K562 (cell line): ENCODE measurements around the gene CSNK1G2. TPM values are rescaled to one million over a fixed set of nuclear protein-coding genes. Genes with fewer than 3 reads are reported as not detected.

Experiments used
- ATAC-seq: fragments of 200-7000 bp; cut with Tn5 transposase; 3 replicates; pipeline ENCODE4 v1.9.1; 2020; ENCODE audit warnings: moderate library complexity
- BruUV-seq: library from RNA; stranded (reverse); fragments of 400-500 nt; replicated peaks from 2 replicates; lab custom pipeline; 2021; lab: Mats Ljungman, UMichigan
- CTCF ChIA-PET: fragments of 300-600 bp; formaldehyde crosslinking; extraction: SDS; loops from one replicate; lab custom pipeline; 2021; ENCODE audit warnings: low intra/inter-chr PET ratio; lab: Yijun Ruan, JAX
- POLR2A ChIA-PET: fragments of 300-600, 350-650 bp; sonication (Branson Sonifier 250); formaldehyde crosslinking; extraction: SDS; loops from one replicate; lab custom pipeline; 2021; ENCODE audit warnings: antibody characterized with exemption, inconsistent platforms; lab: Yijun Ruan, JAX
- DNase-seq, 4 experiments: peaks; one replicate each; pipeline versions ENCODE4 v3.0.0 to v3.0.0-alpha.2; 2011 to 2018; ENCODE audit warnings: low spot score in 3 of 4, mixed read lengths in 3 of 4; ENCODE audit errors: extremely low read depth in 1 of 4
- FAIRE-seq: peaks from 2 replicates; lab custom pipeline; 2011; peaks lifted over from hg19 to GRCh38; lab: Jason Lieb, UNC
- H2AFZ ChIP-seq: 2 replicates; pipeline ENCODE4 v1.6.0; 2011; ENCODE audit warnings: low read depth, low read length, control low read depth, inconsistent platforms
- H3K27ac ChIP-seq: fragments of 200-600 bp; 3 replicates; pipeline ENCODE4 v1.8.0; 2011; ENCODE audit warnings: low read depth, mild to moderate bottlenecking, control low read depth, inconsistent platforms, low read length, moderate library complexity, mixed read lengths; ENCODE audit errors: extremely low read depth
- H3K27me3 ChIP-seq, 2 experiments: fragments of 300-600 bp in 1 of 2; 2 replicates in 1 of 2; 3 replicates in 1 of 2; pipeline versions ENCODE4 v1.6.0 to v1.8.0; 2011; ENCODE audit warnings: inconsistent platforms in 2 of 2, low read length in 2 of 2, mild to moderate bottlenecking in 1 of 2, mixed read lengths in 1 of 2, moderate library complexity in 1 of 2; ENCODE audit not compliant: control insufficient read depth in 2 of 2, insufficient read depth in 2 of 2
- H3K36me3 ChIP-seq: fragments of 300-600 bp; 3 replicates; pipeline ENCODE4 v1.8.0; 2011; ENCODE audit warnings: mild to moderate bottlenecking, low read length, inconsistent platforms; ENCODE audit not compliant: control insufficient read depth, insufficient read depth
- H3K4me1 ChIP-seq, 2 experiments: fragments of 200-600 bp in 1 of 2; replicated peaks in 1 of 2; 2 replicates in 1 of 2; 3 replicates in 1 of 2; pipeline versions ENCODE4 v1.5.1 to v1.8.0; 2011; ENCODE audit warnings: inconsistent platforms in 2 of 2, low read length in 2 of 2, mild to moderate bottlenecking in 1 of 2, mixed read lengths in 1 of 2, moderate library complexity in 1 of 2; ENCODE audit not compliant: control insufficient read depth in 2 of 2, insufficient read depth in 2 of 2
- H3K4me2 ChIP-seq: 2 replicates; pipeline ENCODE4 v1.6.1; 2011; ENCODE audit warnings: low read length, control low read depth, inconsistent platforms, mixed read lengths; ENCODE audit not compliant: insufficient read depth
- H3K4me3 ChIP-seq: fragments of 200-600 bp; sonication (generic), shearing (Covaris generic); 2 replicates; pipeline ENCODE4 v1.5.1; 2016; ENCODE audit warnings: control low read depth, inconsistent platforms
- H3K79me2 ChIP-seq: fragments of 200-600 bp; 3 replicates; pipeline ENCODE4 v1.8.0; 2011; ENCODE audit warnings: low read length, inconsistent platforms; ENCODE audit not compliant: control insufficient read depth, insufficient read depth
- H3K9ac ChIP-seq, 2 experiments: 2 replicates each; pipeline versions ENCODE4 v1.6.0 to v1.6.1; 2011; ENCODE audit warnings: low read depth in 2 of 2, low read length in 2 of 2, control low read depth in 1 of 2, inconsistent platforms in 1 of 2, mild to moderate bottlenecking in 1 of 2, mixed read lengths in 1 of 2; ENCODE audit not compliant: insufficient read depth in 1 of 2
- H3K9me1 ChIP-seq: one replicate; pipeline ENCODE4 v1.6.0; 2011; ENCODE audit warnings: inconsistent platforms, mild to moderate bottlenecking, low read length, moderate library complexity; ENCODE audit not compliant: control insufficient read depth, insufficient read depth
- H3K9me3 ChIP-seq: replicated peaks from 2 replicates; pipeline ENCODE4 v1.5.1; 2011; ENCODE audit warnings: low read depth, low read length, inconsistent platforms; ENCODE audit not compliant: control insufficient read depth, insufficient read depth
- H4K20me1 ChIP-seq: replicated peaks from 2 replicates; pipeline ENCODE4 v1.6.1; 2011; ENCODE audit warnings: low read length, inconsistent platforms, mixed read lengths; ENCODE audit not compliant: control insufficient read depth, insufficient read depth
- HDAC1 ChIP-seq, 2 experiments: fragments of 450-650 bp; IDR thresholded peaks; 2 replicates each; pipeline ENCODE4 v1.6.1; 2016 to 2017; ENCODE audit warnings: inconsistent platforms in 1 of 2, mild to moderate bottlenecking in 1 of 2, moderate library complexity in 1 of 2
- NR2C1 ChIP-seq, 2 experiments: fragments of 450-650 bp; IDR thresholded peaks; 2 replicates each; pipeline ENCODE4 v1.6.1; 2017; ENCODE audit warnings: mild to moderate bottlenecking in 2 of 2, antibody characterized with exemption in 1 of 2, inconsistent platforms in 1 of 2, missing compliant biosample characterization in 1 of 2, missing genetic modification characterization in 1 of 2
- WGBS: fragments of 100-300 bp; shearing (Covaris generic); methylation state at CpG from one replicate; pipeline ENCODE4 v1.1.6; 2016; ENCODE audit warnings: low coverage, mixed read lengths; ENCODE audit not compliant: insufficient coverage; ENCODE audit errors: missing lambda C conversion rate; 5-methylcytosine and 5-hydroxymethylcytosine counted together
- in situ Hi-C: fragments of 300-500 bp; cut with MboI; formaldehyde crosslinking; loops from 4 replicates; pipeline ENCODE4 v1.15.0; 2018; ENCODE audit warnings: inconsistent platforms, mixed read lengths
- intact Hi-C: fragments of 100-400 bp; cut with micrococcal nuclease; formaldehyde crosslinking; loops from 2 replicates; pipeline ENCODE4 v1.14.2; 2022
- polyA plus RNA-seq, 8 experiments: library from polyadenylated mRNA; depleted of rRNA in 4 of 8; stranded (reverse) in 5 of 8; unstranded in 3 of 8; fragments of >200 nt; fragmentation: Nextera tagmentation in 2 of 8; fragmentation: Illumina TruSeq in 1 of 8; extraction: Ambion mirVana in 2 of 8; extraction: Trizol in 1 of 8; gene quantifications; 2 replicates each; pipeline versions ENCODE4 v1.2.1 to v1.2.3, GENCODE V29; 2011 to 2014; ENCODE audit warnings: inconsistent platforms in 1 of 8, missing spikeins in 1 of 8
- total RNA-seq, 7 experiments: library from RNA; depleted of rRNA in 6 of 7; stranded (reverse); fragments of >200 nt in 6 of 7; fragmentation: Illumina TruSeq in 2 of 7; extraction: Trizol in 2 of 7; gene quantifications; 2 replicates each; pipeline versions ENCODE4 v1.2.1 to v1.2.3, GENCODE V29; 2011 to 2021; ENCODE audit warnings: low replicate concordance in 1 of 7
- TF ChIP-seq, protein P1 (sequence below): fragments of 250-450 bp; sonication (Bioruptor Pico); IDR thresholded peaks from 2 replicates; pipeline ENCODE4 v1.4.0; 2020; ENCODE audit warnings: borderline replicate concordance

CSNK1G2 gene
- total and polyA plus RNA-seq, 9 of the 15 experiments (the other 6 are each of a cell fraction or from before 2014, with no cell fraction given), result 0.48 to 119 (median 49.5) TPM

DNA sequence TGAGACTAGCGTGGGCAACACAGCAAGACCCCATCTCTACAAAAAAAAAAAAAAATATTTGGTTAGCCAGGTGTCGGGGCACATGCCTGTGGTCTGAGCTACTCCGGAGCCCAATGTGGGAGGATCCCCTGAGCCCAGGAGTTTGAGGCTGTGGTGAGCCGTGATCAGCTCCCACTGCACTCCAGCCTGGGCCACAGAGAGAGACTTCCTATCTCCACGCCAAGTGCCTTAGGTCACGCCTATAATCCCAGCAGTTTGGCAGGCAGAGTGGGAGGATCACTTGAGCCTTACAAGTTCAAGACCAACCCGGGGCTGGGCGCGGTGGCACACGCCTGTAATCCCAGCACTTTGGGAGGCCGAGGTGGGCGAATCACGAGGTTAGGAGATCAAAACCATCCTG lies 44.5 kb upstream of the CSNK1G2 start:
- H2AFZ ChIP-seq, result peak overlapping the region; percentile 56; the same call in 1 of the 2 replicates
- H3K4me1 ChIP-seq, result peaks cover 9 to 38% of the 10 kb centered on the region in 2 experiments; a peak in 4 of 5 replicates
- H3K9ac ChIP-seq, result peak overlapping the region in 1 of 2 experiments; percentile 78; a peak in 2 of 4 replicates
- peak overlapping the region; percentile 36 for H3K27ac ChIP-seq
- H3K4me2 ChIP-seq, result no peak overlapping the region; the same call in 1 of the 2 replicates
- CTCF ChIA-PET, result interaction anchor here (0.7 kb wide), 1 partner anchor 60 kb away, joined by 4 read pairs; no protein-coding TSS in a partner anchor
- H3K9me3 ChIP-seq, result no peaks in the 10 kb centered on the region
- BruUV-seq, result no TSS peak
- POLR2A ChIA-PET, result interaction anchor here (0.6 to 1.9 kb wide), 2 partner anchors 21 to 38 kb away, joined by 6 read pairs; no protein-coding TSS in a partner anchor
- no peak for ATAC-seq
- 67% methylated on average over 13 of the region's 13 CpGs for WGBS
- no peaks in the 10 kb centered on the region for H4K20me1 ChIP-seq
- H3K4me3 ChIP-seq, result no peak overlapping the region
- in situ Hi-C loops, result no loop called here
- H3K9me1 ChIP-seq, result no peaks in the 10 kb centered on the region
- no peaks in the 10 kb centered on the region for H3K36me3 ChIP-seq
- FAIRE-seq, result peak; percentile 15
- TF ChIP-seq, protein P1, sequence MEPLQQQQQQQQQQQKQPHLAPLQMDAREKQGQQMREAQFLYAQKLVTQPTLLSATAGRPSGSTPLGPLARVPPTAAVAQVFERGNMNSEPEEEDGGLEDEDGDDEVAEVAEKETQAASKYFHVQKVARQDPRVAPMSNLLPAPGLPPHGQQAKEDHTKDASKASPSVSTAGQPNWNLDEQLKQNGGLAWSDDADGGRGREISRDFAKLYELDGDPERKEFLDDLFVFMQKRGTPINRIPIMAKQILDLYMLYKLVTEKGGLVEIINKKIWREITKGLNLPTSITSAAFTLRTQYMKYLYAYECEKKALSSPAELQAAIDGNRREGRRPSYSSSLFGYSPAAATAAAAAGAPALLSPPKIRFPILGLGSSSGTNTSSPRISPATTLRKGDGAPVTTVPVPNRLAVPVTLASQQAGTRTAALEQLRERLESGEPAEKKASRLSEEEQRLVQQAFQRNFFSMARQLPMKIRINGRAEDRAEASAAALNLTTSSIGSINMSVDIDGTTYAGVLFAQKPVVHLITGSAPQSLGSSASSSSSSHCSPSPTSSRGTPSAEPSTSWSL, result no peak
- TF ChIP-seq HDAC1 (IDR thresholded peaks at IDR 0.05) (0 out of 4 replicates have a peak, but pooled peaks of 1 of the 2 experiments have one; percentile 28), NR2C1 (IDR thresholded peaks at IDR 0.05) (no peak), NR2C1 (tag; IDR thresholded peaks at IDR 0.05) (no peak)
- peak in 1 of 4 experiments; percentile 36 for DNase-seq
- intact Hi-C loops, result loop anchor here (2.0 kb wide), 1 partner anchor 24 kb away; no protein-coding TSS in a partner anchor
- no peaks in the 10 kb centered on the region for H3K27me3 ChIP-seq
- H3K79me2 ChIP-seq, result no peaks in the 10 kb centered on the region
